Measurements from ENCODE around the gene GPATCH2L. TPM values are rescaled to one million over a fixed set of nuclear protein-coding genes. Genes with fewer than 3 reads are reported as not detected.
A peak's percentile ranks its signal among the peaks of the same experiment; 100 is the strongest.

Gene GPATCH2L
- 10 to 100 TPM; 40.0 to 50.5 TPM for total RNA-seq
- polyA plus RNA-seq (ENCODE audit: insufficient read length in 6 of 6) = 10 to 100 TPM; 38.9 to 46.3 (median 42.8) TPM
- long read RNA-seq, donor 1, full-length matches to known transcripts = 7 of 16 reads
- long read RNA-seq, donor 1, partial matches to known transcripts = 9 of 16 reads
- long read RNA-seq, donor 1, other reads (novel, unspliced or antisense) = 0 of 16 reads
- long read RNA-seq, donor 2, full-length matches to known transcripts = 3 of 15 reads
- long read RNA-seq, donor 2, partial matches to known transcripts = 12 of 15 reads
- long read RNA-seq, donor 2, other reads (novel, unspliced or antisense) = 0 of 15 reads
- long read RNA-seq, donor 3, full-length matches to known transcripts = 3 of 3 reads
- long read RNA-seq, donor 3, partial matches to known transcripts = 0 of 3 reads
- long read RNA-seq, donor 3, other reads (novel, unspliced or antisense) = 0 of 3 reads
- long read RNA-seq, donor 4, full-length matches to known transcripts = 1 of 10 reads
- long read RNA-seq, donor 4, partial matches to known transcripts = 4 of 10 reads
- long read RNA-seq, donor 4, other reads (novel, unspliced or antisense) = 5 of 10 reads
- long read RNA-seq, donor 5, full-length matches to known transcripts = 3 of 3 reads
- long read RNA-seq, donor 5, partial matches to known transcripts = 0 of 3 reads
- long read RNA-seq, donor 5, other reads (novel, unspliced or antisense) = 0 of 3 reads
- long read RNA-seq, donor 6, full-length matches to known transcripts = 3 of 3 reads
- long read RNA-seq, donor 6, partial matches to known transcripts = 0 of 3 reads
- long read RNA-seq, donor 6, other reads (novel, unspliced or antisense) = 0 of 3 reads
- long read RNA-seq, donor 7 = 0 reads
- long read RNA-seq, donor 8, full-length matches to known transcripts = 2 of 2 reads
- long read RNA-seq, donor 8, partial matches to known transcripts = 0 of 2 reads
- long read RNA-seq, donor 8, other reads (novel, unspliced or antisense) = 0 of 2 reads
- long read RNA-seq, donor 9 = 0 reads
- long read RNA-seq, donor 10, full-length matches to known transcripts = 1 of 5 reads
- long read RNA-seq, donor 10, partial matches to known transcripts = 4 of 5 reads
- long read RNA-seq, donor 10, other reads (novel, unspliced or antisense) = 0 of 5 reads
- long read RNA-seq, donor 11 = 0 reads
- long read RNA-seq, donor 12, full-length matches to known transcripts = 1 of 1 reads
- long read RNA-seq, donor 12, partial matches to known transcripts = 0 of 1 reads
- long read RNA-seq, donor 12, other reads (novel, unspliced or antisense) = 0 of 1 reads

- ATAC-seq (peak; percentile 100), DNase-seq (peak; percentile 86 to 97 (median 94))
- no peak for TF ChIP-seq CTCF (IDR thresholded peaks at IDR 0.05)
- intact Hi-C loops (cut with DNase I) = no loop called here
- H3K27me3 ChIP-seq = peaks cover 0 to 11% of the 10 kb centered on the region in 2 donors
- no peaks in the 10 kb centered on the region for H3K9me3 ChIP-seq
- H3K36me3 ChIP-seq = peaks cover 0 to 19% of the 10 kb centered on the region in 2 donors
- H3K4me1 ChIP-seq = peaks cover 23 to 44% of the 10 kb centered on the region in 2 donors
- peak within 1 kb of the TSS; percentile 97 to 99 for H3K4me3 ChIP-seq
- H3K27ac ChIP-seq = peak within 1 kb of the TSS; percentile 87 to 94
Observed at GRCh38 chr14:76151398-76152332, at the start of gene GPATCH2L. Gene GPATCH2L, plus strand, starts transcription at chr14:76151922. Its CDS starts 2,442 bp downstream, at chr14:76154364.

GRCh38 chr14:76104802-76105355 is 46.8 kb upstream of the GPATCH2L start:
- Histone ChIP-seq H3K36me3 (no peaks in the 10 kb centered on the region), H3K27ac (no peak overlapping the region), H3K4me1 (no peaks in the 10 kb centered on the region), H3K4me3 (no peak overlapping the region), H3K27me3 (peaks cover 0 to 10% of the 10 kb centered on the region in 2 donors), H3K9me3 (no peaks in the 10 kb centered on the region)
- intact Hi-C loops (cut with DNase I) = no loop called here
- no peak for DNase-seq
- TF ChIP-seq CTCF (IDR thresholded peaks at IDR 0.05) = no peak
- ATAC-seq = no peak

- H3K36me3 ChIP-seq = no peaks in the 10 kb centered on the region
- no peak overlapping the region for H3K27ac ChIP-seq
- intact Hi-C loops (cut with DNase I) = no loop called here
- H3K27me3 ChIP-seq = no peaks in the 10 kb centered on the region
- no peak overlapping the region for H3K4me3 ChIP-seq
- H3K4me1 ChIP-seq = no peaks in the 10 kb centered on the region
- no peak for DNase-seq
- no peaks in the 10 kb centered on the region for H3K9me3 ChIP-seq
- TF ChIP-seq CTCF (IDR thresholded peaks at IDR 0.05) = no peak
- ATAC-seq = no peak
Observed at GRCh38 chr14:76106188-76106587, 45.5 kb upstream of the GPATCH2L start.

- Histone ChIP-seq H3K4me1 (no peaks in the 10 kb centered on the region), H3K9me3 (no peaks in the 10 kb centered on the region), H3K4me3 (no peak overlapping the region), H3K27me3 (peaks cover 0 to 26% of the 10 kb centered on the region in 2 donors), H3K27ac (no peak overlapping the region), H3K36me3 (no peaks in the 10 kb centered on the region)
- TF ChIP-seq CTCF (IDR thresholded peaks at IDR 0.05) = no peak
- intact Hi-C loops (cut with DNase I) = no loop called here
- ATAC-seq (no peak), DNase-seq (no peak)
Observed at GRCh38 chr14:76109087-76109880, 42.4 kb upstream of the GPATCH2L start.
